ENCODE data around the gene TTLL4.

Gene TTLL4

GRCh38 chr2:218755198-218755566 is 44.5 kb downstream of the TTLL4 start:
- H3K27ac ChIP-seq (replicated peaks), result no peak overlapping the region
- TF ChIP-seq REST (IDR thresholded peaks at IDR 0.05; ENCODE audit: insufficient replicate concordance, low read depth), result no peak
- no peak for TF ChIP-seq SPI1 (IDR thresholded peaks at IDR 0.05; ENCODE audit: borderline replicate concordance, low read depth)
- no peak for TF ChIP-seq CTCF (IDR thresholded peaks at IDR 0.05; ENCODE audit: insufficient read depth, low read length)
- TF ChIP-seq GABPA (IDR thresholded peaks at IDR 0.05; ENCODE audit: low read depth), result no peak
- TF ChIP-seq POLR2AphosphoS5 (IDR thresholded peaks at IDR 0.05; ENCODE audit: low read depth), result no peak
- H3K4me3 ChIP-seq (replicated peaks; ENCODE audit: insufficient read depth, low read length), result no peak overlapping the region

DNA sequence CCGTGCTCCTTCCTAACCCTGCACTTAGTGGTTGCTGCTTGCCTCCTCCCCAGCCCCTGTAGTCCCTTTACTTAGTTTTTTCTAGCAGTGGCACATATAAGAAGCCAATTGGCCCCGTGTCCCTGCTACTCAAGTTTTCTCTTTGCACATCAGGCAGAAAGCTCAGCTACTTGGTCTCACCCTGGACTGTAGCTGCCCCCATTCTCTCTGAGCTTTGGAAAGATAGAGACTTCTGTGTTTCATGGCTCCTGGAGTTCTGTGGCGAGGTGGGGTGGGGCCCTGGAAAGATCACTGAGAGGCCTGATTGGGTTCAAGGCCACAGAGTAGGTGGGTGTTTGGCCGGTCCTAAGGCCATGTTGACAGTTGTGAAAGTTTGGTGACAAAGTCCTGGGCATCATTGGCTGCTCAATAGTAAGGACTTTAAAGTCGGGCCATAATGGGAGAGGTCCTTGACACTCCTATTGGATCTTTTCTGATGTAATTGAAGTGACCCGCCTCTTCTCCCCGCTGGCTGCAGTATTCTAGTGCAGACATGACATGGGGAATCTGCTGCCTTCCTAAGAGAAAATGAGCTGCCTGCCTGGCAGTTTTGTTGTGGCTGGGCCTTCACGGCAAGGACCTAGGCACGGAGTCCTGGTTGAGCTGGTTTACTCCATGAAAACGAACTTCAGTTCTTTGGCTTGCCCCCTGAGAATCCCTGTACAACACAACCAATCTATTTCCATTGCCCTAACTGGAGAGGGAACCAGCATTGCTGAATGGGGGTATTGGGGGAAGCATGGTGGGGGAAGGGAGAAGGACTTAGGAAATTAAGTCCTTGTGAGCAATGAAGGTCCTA is 45.2 kb downstream of the TTLL4 start:
- TF ChIP-seq REST (IDR thresholded peaks at IDR 0.05; ENCODE audit: insufficient replicate concordance, low read depth), result no peak
- no peak for TF ChIP-seq SPI1 (IDR thresholded peaks at IDR 0.05; ENCODE audit: borderline replicate concordance, low read depth)
- no peak for TF ChIP-seq CTCF (IDR thresholded peaks at IDR 0.05; ENCODE audit: insufficient read depth, low read length)
- TF ChIP-seq GABPA (IDR thresholded peaks at IDR 0.05; ENCODE audit: low read depth), result no peak
- TF ChIP-seq POLR2AphosphoS5 (IDR thresholded peaks at IDR 0.05; ENCODE audit: low read depth), result no peak
- Histone ChIP-seq H3K27ac (replicated peaks) (no peak overlapping the region), H3K4me3 (replicated peaks; ENCODE audit: insufficient read depth, low read length) (no peak overlapping the region), H3K27me3 (ENCODE audit: insufficient read depth, poor library complexity, severe bottlenecking) (no peaks in the 10 kb centered on the region)
- no peak for DNase-seq (ENCODE audit: low read depth in 1 of 2, low spot score in 1 of 2)

More at GRCh38 chr2:218755198-218755566, 44.5 kb downstream of the TTLL4 start:
- DNase-seq (ENCODE audit: low read depth in 1 of 2, low spot score in 1 of 2), result no peak
- H3K27me3 ChIP-seq (ENCODE audit: insufficient read depth, poor library complexity, severe bottlenecking), result no peaks in the 10 kb centered on the region

DNA sequence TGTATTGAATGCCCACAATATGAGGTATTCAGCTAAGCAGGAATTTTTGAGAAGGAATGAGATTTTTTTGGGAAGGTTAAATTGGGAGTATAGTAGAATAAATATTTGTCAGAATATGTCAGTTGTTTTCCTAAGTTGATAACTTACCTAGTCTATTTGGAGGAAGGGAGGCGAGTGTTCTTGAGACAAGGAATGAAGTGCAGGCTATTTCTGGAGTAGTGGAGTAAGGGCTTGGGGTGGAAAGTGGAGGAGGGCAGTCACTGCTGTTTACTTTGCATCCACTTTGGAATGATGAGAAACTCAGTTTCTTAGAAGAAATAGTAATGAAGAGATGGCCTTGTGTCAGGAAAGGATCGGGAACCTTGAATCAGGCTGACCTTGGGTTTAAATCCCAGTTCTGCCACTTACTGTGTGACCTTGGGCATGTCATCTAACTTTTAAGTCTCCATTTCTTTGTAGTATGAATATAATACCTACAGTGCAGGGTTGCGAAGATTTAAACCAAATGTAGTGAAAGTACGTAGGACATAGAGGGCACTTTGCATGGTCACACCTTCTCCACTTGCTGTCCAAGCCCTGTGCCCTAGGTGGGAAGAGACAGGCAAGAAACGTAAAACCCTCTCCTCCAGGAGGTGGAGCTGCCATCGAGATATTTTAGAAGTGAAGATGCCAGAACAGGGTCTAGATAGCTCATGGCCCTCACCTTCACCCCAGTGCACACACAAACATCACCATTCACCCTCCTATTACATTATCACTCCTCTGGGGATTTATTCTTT is 46.2 kb downstream of the TTLL4 start:
- H3K27me3 ChIP-seq (ENCODE audit: insufficient read depth, poor library complexity, severe bottlenecking), result no peaks in the 10 kb centered on the region
- no peak for DNase-seq (ENCODE audit: low read depth in 1 of 2, low spot score in 1 of 2)
- no peak overlapping the region for H3K4me3 ChIP-seq (replicated peaks; ENCODE audit: insufficient read depth, low read length)
- no peak overlapping the region for H3K27ac ChIP-seq (replicated peaks)
- TF ChIP-seq CTCF (IDR thresholded peaks at IDR 0.05; ENCODE audit: insufficient read depth, low read length), result no peak
- TF ChIP-seq REST (IDR thresholded peaks at IDR 0.05; ENCODE audit: insufficient replicate concordance, low read depth), result no peak
- TF ChIP-seq POLR2AphosphoS5 (IDR thresholded peaks at IDR 0.05; ENCODE audit: low read depth), result no peak
- no peak for TF ChIP-seq SPI1 (IDR thresholded peaks at IDR 0.05; ENCODE audit: borderline replicate concordance, low read depth)
- TF ChIP-seq GABPA (IDR thresholded peaks at IDR 0.05; ENCODE audit: low read depth), result no peak
